IMR-90 (cell line): ENCODE measurements around the gene ABL1. TPM values are rescaled to one million over a fixed set of nuclear protein-coding genes. Genes with fewer than 3 reads are reported as not detected.

Experiments used
- ATAC-seq: fragments of 200-7000 bp; cut with Tn5 transposase; 2 replicates; pipeline ENCODE4 v1.9.1; 2020; ENCODE audit warnings: low read depth, mild to moderate bottlenecking, moderate library complexity
- BruUV-seq: library from RNA; stranded (reverse); fragments of 400-500 nt; replicated peaks from 2 replicates; lab custom pipeline; 2021; lab: Mats Ljungman, UMichigan
- CTCF ChIA-PET: fragments of 300-600 bp; formaldehyde crosslinking; extraction: SDS; loops from one replicate; lab custom pipeline; 2021; ENCODE audit warnings: antibody characterized with exemption; lab: Yijun Ruan, JAX
- POLR2A ChIA-PET: fragments of 300-600 bp; sonication (Branson Sonifier 250); formaldehyde crosslinking; loops from one replicate; lab custom pipeline; 2022; ENCODE audit warnings: antibody characterized with exemption; ENCODE audit not compliant: unreplicated experiment; lab: Charles Lee
- DNase-seq: peaks from one replicate; pipeline ENCODE4 v3.0.0; 2013
- H2AFZ ChIP-seq: replicated peaks from 2 replicates; pipeline ENCODE3; 2013; ENCODE audit warnings: low read length, mild to moderate bottlenecking; ENCODE audit not compliant: poor library complexity
- H2AK5ac ChIP-seq: 2 replicates; pipeline ENCODE4 v1.6.1; 2013; ENCODE audit warnings: low read depth, low read length, inconsistent platforms
- H2AK9ac ChIP-seq: replicated peaks from 2 replicates; pipeline ENCODE3; 2013; ENCODE audit warnings: mild to moderate bottlenecking, low read depth, low read length, moderate library complexity; ENCODE audit not compliant: poor library complexity
- H2BK120ac ChIP-seq: 2 replicates; pipeline ENCODE4 v1.6.1; 2013; ENCODE audit warnings: low read depth, low read length, inconsistent platforms
- H2BK15ac ChIP-seq: 3 replicates; pipeline ENCODE4 v1.6.1; 2013; ENCODE audit warnings: low read depth, low read length, inconsistent platforms
- H2BK20ac ChIP-seq: 2 replicates; pipeline ENCODE4 v1.6.1; 2013; ENCODE audit warnings: low read depth, mild to moderate bottlenecking, inconsistent platforms, low read length, moderate library complexity
- H2BK5ac ChIP-seq: 2 replicates; pipeline ENCODE4 v1.6.1; 2013; ENCODE audit warnings: mild to moderate bottlenecking, low read depth, low read length, inconsistent platforms; ENCODE audit not compliant: poor library complexity, severe bottlenecking
- H3K14ac ChIP-seq: replicated peaks from 2 replicates; pipeline ENCODE4 v1.6.1; 2013; ENCODE audit warnings: low read depth, low read length, inconsistent platforms
- H3K18ac ChIP-seq: 2 replicates; pipeline ENCODE4 v1.6.1; 2013; ENCODE audit warnings: low read depth, low read length, control low read depth
- H3K23ac ChIP-seq: 2 replicates; pipeline ENCODE4 v1.6.1; 2013; ENCODE audit warnings: low read depth, low read length, inconsistent platforms
- H3K27ac ChIP-seq: 2 replicates; pipeline ENCODE4 v1.5.1; 2013; ENCODE audit warnings: mild to moderate bottlenecking, control low read depth, low read length; ENCODE audit not compliant: insufficient read depth
- H3K27me3 ChIP-seq: 2 replicates; pipeline ENCODE4 v1.6.1; 2013; ENCODE audit warnings: low read length; ENCODE audit not compliant: control insufficient read depth, insufficient read depth
- H3K36me3 ChIP-seq: 2 replicates; pipeline ENCODE4 v1.6.1; 2013; ENCODE audit warnings: low read length, mixed read lengths; ENCODE audit not compliant: control insufficient read depth, insufficient read depth
- H3K4ac ChIP-seq: 2 replicates; pipeline ENCODE4 v1.6.1; 2013; ENCODE audit warnings: low read depth, low read length, inconsistent platforms
- H3K4me1 ChIP-seq: 2 replicates; pipeline ENCODE4 v1.6.1; 2013; ENCODE audit warnings: low read length, mixed read lengths; ENCODE audit not compliant: control insufficient read depth, insufficient read depth
- H3K4me2 ChIP-seq: 2 replicates; pipeline ENCODE4 v1.6.1; 2013; ENCODE audit warnings: low read depth, mild to moderate bottlenecking, control low read depth, low read length, moderate library complexity
- H3K4me3 ChIP-seq: 2 replicates; pipeline ENCODE4 v1.5.1; 2013; ENCODE audit warnings: low read depth, mild to moderate bottlenecking, control low read depth, low read length, moderate library complexity; ENCODE audit not compliant: insufficient read depth
- H3K56ac ChIP-seq: 2 replicates; pipeline ENCODE4 v1.6.1; 2013; ENCODE audit warnings: low read length, inconsistent platforms; ENCODE audit not compliant: insufficient read depth; ENCODE audit errors: extremely low read depth
- H3K79me1 ChIP-seq, 2 experiments: 2 replicates each; pipeline ENCODE4 v1.6.1; 2013; ENCODE audit warnings: low read length in 2 of 2, inconsistent platforms in 1 of 2, low read depth in 1 of 2
- H3K9ac ChIP-seq: 2 replicates; pipeline ENCODE4 v1.6.1; 2013; ENCODE audit warnings: low read depth, low read length, control low read depth
- H3K9me1 ChIP-seq: 2 replicates; pipeline ENCODE4 v1.6.1; 2013; ENCODE audit warnings: low read length, inconsistent platforms; ENCODE audit not compliant: insufficient read depth
- H3K9me3 ChIP-seq: 2 replicates; pipeline ENCODE4 v1.6.1; 2013; ENCODE audit warnings: low read length; ENCODE audit not compliant: control insufficient read depth, insufficient read depth
- H4K20me1 ChIP-seq: 2 replicates; pipeline ENCODE4 v1.6.1; 2013; ENCODE audit warnings: low read length, inconsistent platforms; ENCODE audit not compliant: insufficient read depth
- H4K5ac ChIP-seq: 2 replicates; pipeline ENCODE4 v1.6.1; 2013; ENCODE audit warnings: mild to moderate bottlenecking, low read depth, low read length, control low read depth
- H4K8ac ChIP-seq, 2 experiments: 2 replicates each; pipeline ENCODE4 v1.6.1; 2013; ENCODE audit warnings: low read depth in 2 of 2, low read length in 2 of 2, control low read depth in 1 of 2, inconsistent platforms in 1 of 2
- H4K91ac ChIP-seq: 2 replicates; pipeline ENCODE4 v1.6.1; 2013; ENCODE audit warnings: low read depth, low read length, inconsistent platforms; ENCODE audit not compliant: insufficient read depth
- BHLHE40 ChIP-seq: fragments of 150-350 bp; IDR thresholded peaks from 2 replicates; pipeline ENCODE4 v1.6.1; 2016; ENCODE audit warnings: mild to moderate bottlenecking, low read depth, low read length
- CEBPB ChIP-seq: IDR thresholded peaks from 2 replicates; pipeline ENCODE4 v1.6.1; 2012; ENCODE audit warnings: low read depth, low read length, improper control_type of control experiment
- CHD1 ChIP-seq: IDR thresholded peaks from 2 replicates; pipeline ENCODE4 v1.6.1; 2012; ENCODE audit warnings: low read depth, low read length, improper control_type of control experiment
- FOS ChIP-seq: fragments of 150-350 bp; IDR thresholded peaks from 2 replicates; pipeline ENCODE4 v1.6.1; 2016; ENCODE audit warnings: low read depth, low read length
- MAFK ChIP-seq: IDR thresholded peaks from 2 replicates; pipeline ENCODE4 v1.6.1; 2012; ENCODE audit warnings: low read depth, low read length, improper control_type of control experiment
- MAZ ChIP-seq: IDR thresholded peaks from 2 replicates; pipeline ENCODE4 v1.6.1; 2012; ENCODE audit warnings: low read depth, mild to moderate bottlenecking, low read length, improper control_type of control experiment, moderate library complexity, borderline replicate concordance
- MXI1 ChIP-seq: IDR thresholded peaks from 2 replicates; pipeline ENCODE4 v1.6.1; 2012; ENCODE audit warnings: low read depth, mild to moderate bottlenecking, low read length, moderate library complexity, borderline replicate concordance
- POLR2A ChIP-seq: IDR thresholded peaks from 2 replicates; pipeline ENCODE4 v1.6.1; 2012; ENCODE audit warnings: mild to moderate bottlenecking, low read depth, low read length
- RAD21 ChIP-seq: IDR thresholded peaks from 2 replicates; pipeline ENCODE4 v1.6.1; 2012; ENCODE audit warnings: low read length, improper control_type of control experiment
- RCOR1 ChIP-seq: IDR thresholded peaks from 2 replicates; pipeline ENCODE4 v1.6.1; 2012; ENCODE audit warnings: mild to moderate bottlenecking, low read length, improper control_type of control experiment; ENCODE audit not compliant: insufficient replicate concordance
- RFX5 ChIP-seq: IDR thresholded peaks from 2 replicates; pipeline ENCODE4 v1.8.0; 2012; ENCODE audit warnings: low read depth, mild to moderate bottlenecking, low read length, moderate library complexity
- SMC3 ChIP-seq: fragments of 150-350 bp; IDR thresholded peaks from 2 replicates; pipeline ENCODE4 v1.6.1; 2016; ENCODE audit warnings: low read depth, mild to moderate bottlenecking, antibody characterized with exemption, low read length, moderate library complexity
- WGBS, 2 experiments: methylation state at CpG; one replicate each; pipeline versions ENCODE4 v1.1.5 to v1.1.7; 2013; ENCODE audit warnings: missing lambda C conversion rate in 2 of 2; ENCODE audit not compliant: insufficient read length in 1 of 2; ENCODE audit errors: extremely low coverage in 2 of 2; 5-methylcytosine and 5-hydroxymethylcytosine counted together
- dilution Hi-C: fragments of 300-500 bp; cut with HindIII; formaldehyde crosslinking; loops from one replicate; pipeline ENCODE4 v1.14.3; 2018; ENCODE audit warnings: low sequenced_read_pairs; ENCODE audit not compliant: unreplicated experiment
- in situ Hi-C: fragments of 300-500 bp; cut with MboI; formaldehyde crosslinking; loops from 3 replicates; pipeline ENCODE4 v1.14.3; 2019; ENCODE audit warnings: low sequenced_read_pairs, inconsistent platforms, mixed read lengths
- intact Hi-C: fragments of 100-400 bp; cut with micrococcal nuclease; formaldehyde crosslinking; loops from 2 replicates; pipeline ENCODE4 v1.10.0; 2022
- polyA plus RNA-seq, 3 experiments: library from polyadenylated mRNA; depleted of rRNA; stranded (reverse); fragments of >200 nt; gene quantifications; 2 replicates each; pipeline ENCODE4 v1.2.3, GENCODE V29; 2012; ENCODE audit warnings: low replicate concordance in 1 of 3
- total RNA-seq: library from RNA; depleted of rRNA; stranded (reverse); fragments of >200 nt; gene quantifications from 2 replicates; pipeline ENCODE4 v1.2.3, GENCODE V29; 2012
- TF ChIP-seq, protein P1 (sequence below): fragments of 150-350 bp; IDR thresholded peaks from 2 replicates; pipeline ENCODE4 v1.6.1; 2017; ENCODE audit warnings: mild to moderate bottlenecking, antibody characterized with exemption, low read length, low read depth
- TF ChIP-seq, protein P2 (sequence below): conservative IDR thresholded peaks from 2 replicates; pipeline ENCODE4 v1.5.1; 2012; ENCODE audit warnings: mild to moderate bottlenecking, low read depth, low read length, improper control_type of control experiment
- TF ChIP-seq, protein P3 (sequence below): fragments of 150-350 bp; IDR thresholded peaks from 2 replicates; pipeline ENCODE4 v1.6.1; 2016; ENCODE audit warnings: low read depth, mild to moderate bottlenecking, low read length, moderate library complexity, borderline replicate concordance

Gene ABL1
- total and polyA plus RNA-seq, 2 of the 4 experiments (the other 2 are of a cell fraction): 33.7 to 49.1 TPM

DNA sequence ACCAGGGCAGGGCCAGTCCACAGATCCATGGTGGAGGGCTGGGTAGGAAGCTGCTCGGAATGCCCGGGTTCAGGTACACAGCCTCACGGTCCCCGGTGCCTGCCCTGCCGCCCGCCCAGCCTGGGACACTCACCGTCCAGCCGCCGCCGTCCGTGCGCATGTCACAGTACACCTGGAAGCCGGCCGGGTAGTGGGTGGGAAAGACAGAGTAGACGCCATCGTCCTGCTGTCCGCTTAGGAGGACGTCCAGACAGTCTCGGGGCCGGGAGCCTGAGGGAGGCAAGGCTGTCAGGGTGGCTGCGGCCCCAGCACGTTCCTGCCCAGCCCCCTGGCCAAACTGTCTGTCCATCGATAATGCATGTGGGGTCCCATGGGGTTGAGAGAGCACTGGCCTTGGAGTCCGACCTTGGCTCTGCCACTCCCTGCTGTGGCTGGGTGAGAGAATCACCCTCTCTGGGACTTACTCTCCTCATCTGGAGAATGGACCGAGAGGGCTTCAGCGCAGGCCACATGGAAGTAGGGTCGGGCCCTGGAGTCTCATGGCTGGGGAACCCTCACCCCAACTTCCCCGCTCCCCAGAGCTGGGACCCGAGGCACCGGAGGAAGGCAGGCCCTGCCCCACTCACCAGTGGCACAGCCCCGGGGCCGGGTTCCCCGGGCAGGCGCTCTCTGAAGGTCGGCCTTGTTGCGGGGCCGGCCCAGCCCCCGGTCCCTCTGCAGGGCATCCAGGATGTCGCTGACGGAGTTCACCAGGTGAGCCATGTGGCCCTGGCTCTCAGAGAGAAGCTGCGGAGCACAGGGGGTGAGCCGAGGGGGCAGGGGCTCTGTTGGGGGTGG lies 88.8 kb downstream of the ABL1 start:
- in situ Hi-C loops: no loop called here
- H3K4ac ChIP-seq: no peak overlapping the region
- no TSS peak for BruUV-seq
- no peaks in the 10 kb centered on the region for H3K9me3 ChIP-seq
- H3K4me3 ChIP-seq: no peak overlapping the region
- H2AK9ac ChIP-seq: no peak overlapping the region
- H2BK15ac ChIP-seq: no peak overlapping the region
- no peak overlapping the region for H3K14ac ChIP-seq
- H3K9me1 ChIP-seq: peaks cover 3% of the 10 kb centered on the region; the same call in 1 of the 2 replicates
- no peak overlapping the region for H3K18ac ChIP-seq
- no peak overlapping the region for H4K8ac ChIP-seq
- no peak overlapping the region for H4K5ac ChIP-seq
- H3K36me3 ChIP-seq: no peaks in the 10 kb centered on the region
- no peak for DNase-seq
- H3K56ac ChIP-seq: no peak overlapping the region
- no peak overlapping the region for H4K91ac ChIP-seq
- H3K9ac ChIP-seq: no peak overlapping the region
- H4K20me1 ChIP-seq: no peaks in the 10 kb centered on the region
- 96% methylated on average over 18 of the region's 42 CpGs; no CpG with 5 or more reads in 1 of the 2 experiments for WGBS, 2 experiments
- no peaks in the 10 kb centered on the region for H3K27me3 ChIP-seq
- no peak overlapping the region for H2AK5ac ChIP-seq
- H2BK120ac ChIP-seq: no peak overlapping the region
- no peak overlapping the region for H3K27ac ChIP-seq
- H3K23ac ChIP-seq: no peak overlapping the region
- POLR2A ChIA-PET: no interaction called here
- H3K79me1 ChIP-seq: no peaks in the 10 kb centered on the region
- no peak overlapping the region for H2BK20ac ChIP-seq
- dilution Hi-C loops: no loop called here
- ATAC-seq: no peak
- H3K4me1 ChIP-seq: peaks cover 10% of the 10 kb centered on the region
- no peak overlapping the region for H3K4me2 ChIP-seq
- intact Hi-C loops: no loop called here
- CTCF ChIA-PET: no interaction called here
- no peak overlapping the region for H2AFZ ChIP-seq
- no peak overlapping the region for H2BK5ac ChIP-seq
- TF ChIP-seq FOS: no peak
- TF ChIP-seq, protein P1, sequence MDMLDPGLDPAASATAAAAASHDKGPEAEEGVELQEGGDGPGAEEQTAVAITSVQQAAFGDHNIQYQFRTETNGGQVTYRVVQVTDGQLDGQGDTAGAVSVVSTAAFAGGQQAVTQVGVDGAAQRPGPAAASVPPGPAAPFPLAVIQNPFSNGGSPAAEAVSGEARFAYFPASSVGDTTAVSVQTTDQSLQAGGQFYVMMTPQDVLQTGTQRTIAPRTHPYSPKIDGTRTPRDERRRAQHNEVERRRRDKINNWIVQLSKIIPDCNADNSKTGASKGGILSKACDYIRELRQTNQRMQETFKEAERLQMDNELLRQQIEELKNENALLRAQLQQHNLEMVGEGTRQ: no peak
- TF ChIP-seq, protein P2, sequence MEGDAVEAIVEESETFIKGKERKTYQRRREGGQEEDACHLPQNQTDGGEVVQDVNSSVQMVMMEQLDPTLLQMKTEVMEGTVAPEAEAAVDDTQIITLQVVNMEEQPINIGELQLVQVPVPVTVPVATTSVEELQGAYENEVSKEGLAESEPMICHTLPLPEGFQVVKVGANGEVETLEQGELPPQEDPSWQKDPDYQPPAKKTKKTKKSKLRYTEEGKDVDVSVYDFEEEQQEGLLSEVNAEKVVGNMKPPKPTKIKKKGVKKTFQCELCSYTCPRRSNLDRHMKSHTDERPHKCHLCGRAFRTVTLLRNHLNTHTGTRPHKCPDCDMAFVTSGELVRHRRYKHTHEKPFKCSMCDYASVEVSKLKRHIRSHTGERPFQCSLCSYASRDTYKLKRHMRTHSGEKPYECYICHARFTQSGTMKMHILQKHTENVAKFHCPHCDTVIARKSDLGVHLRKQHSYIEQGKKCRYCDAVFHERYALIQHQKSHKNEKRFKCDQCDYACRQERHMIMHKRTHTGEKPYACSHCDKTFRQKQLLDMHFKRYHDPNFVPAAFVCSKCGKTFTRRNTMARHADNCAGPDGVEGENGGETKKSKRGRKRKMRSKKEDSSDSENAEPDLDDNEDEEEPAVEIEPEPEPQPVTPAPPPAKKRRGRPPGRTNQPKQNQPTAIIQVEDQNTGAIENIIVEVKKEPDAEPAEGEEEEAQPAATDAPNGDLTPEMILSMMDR: no peak
- TF ChIP-seq, protein P3, sequence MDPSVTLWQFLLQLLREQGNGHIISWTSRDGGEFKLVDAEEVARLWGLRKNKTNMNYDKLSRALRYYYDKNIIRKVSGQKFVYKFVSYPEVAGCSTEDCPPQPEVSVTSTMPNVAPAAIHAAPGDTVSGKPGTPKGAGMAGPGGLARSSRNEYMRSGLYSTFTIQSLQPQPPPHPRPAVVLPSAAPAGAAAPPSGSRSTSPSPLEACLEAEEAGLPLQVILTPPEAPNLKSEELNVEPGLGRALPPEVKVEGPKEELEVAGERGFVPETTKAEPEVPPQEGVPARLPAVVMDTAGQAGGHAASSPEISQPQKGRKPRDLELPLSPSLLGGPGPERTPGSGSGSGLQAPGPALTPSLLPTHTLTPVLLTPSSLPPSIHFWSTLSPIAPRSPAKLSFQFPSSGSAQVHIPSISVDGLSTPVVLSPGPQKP: no peak
- no peak for TF ChIP-seq RAD21
- no peak for TF ChIP-seq CEBPB
- TF ChIP-seq MAZ: no peak
- TF ChIP-seq SMC3: no peak
- no peak for TF ChIP-seq MAFK
- TF ChIP-seq CHD1: no peak
- TF ChIP-seq POLR2A: no peak
- no peak for TF ChIP-seq MXI1
- TF ChIP-seq BHLHE40: no peak
- no peak for TF ChIP-seq RFX5
- no peak for TF ChIP-seq RCOR1
